Peyer's patch (tissue), 4 donors: ENCODE results near the gene SORBS2. TPM values are rescaled to one million over a fixed set of nuclear protein-coding genes. Genes with fewer than 3 reads are reported as not detected.
A peak's percentile ranks its signal among the peaks of the same experiment; 100 is the strongest.

Experiments
- DNase-seq, 3 donors: peaks; one replicate each; pipeline ENCODE4 v3.0.0-alpha.2; 2017 to 2019
- H3K27ac ChIP-seq, 4 donors: fragments of 200-600 bp; sonication (generic); one replicate each; pipeline ENCODE4 v1.5.1; 2016 to 2019
- H3K27me3 ChIP-seq, 2 donors: fragments of 200-600 bp; sonication (generic); one replicate each; pipeline ENCODE4 v1.5.1; 2019
- H3K36me3 ChIP-seq, 3 donors: fragments of 200-600 bp; sonication (generic); one replicate each; pipeline ENCODE4 v1.5.1; 2016 to 2019
- H3K4me1 ChIP-seq, 4 donors: fragments of 200-600 bp; sonication (generic); one replicate each; pipeline ENCODE4 v1.5.1; 2016 to 2019
- H3K4me3 ChIP-seq, 4 donors: fragments of 200-600 bp; sonication (generic); 1 replicate in 3 of 4; 2 replicates in 1 of 4; pipeline ENCODE4 v1.5.1; 2016 to 2019; ENCODE audit warnings: mild to moderate bottlenecking in 1 of 4
- H3K9me3 ChIP-seq, 4 donors: fragments of 200-600 bp; sonication (generic); one replicate each; pipeline ENCODE4 v1.5.1; 2016 to 2019; ENCODE audit warnings: mild to moderate bottlenecking in 1 of 4
- POLR2A ChIP-seq, 2 donors: fragments of 450-650 bp; IDR thresholded peaks; one replicate each; pipeline ENCODE4 v1.5.1; 2017; ENCODE audit warnings: antibody characterized with exemption in 2 of 2, mild to moderate bottlenecking in 2 of 2, moderate library complexity in 2 of 2
- total RNA-seq, 4 donors: library from RNA; depleted of rRNA; stranded (reverse); fragments of >200 nt; gene quantifications; one replicate each; pipeline ENCODE4 v1.1.0, GENCODE V29; 2016
- TF ChIP-seq, protein P1 (sequence below), 6 experiments: fragments of 450-650 bp in 4 of 6; fragments of 200-600 bp in 2 of 6; sonication (generic) in 1 of 6; IDR thresholded peaks; one replicate each; pipeline ENCODE4 v1.5.1; 2017 to 2019; ENCODE audit warnings: antibody characterized with exemption in 6 of 6, mild to moderate bottlenecking in 3 of 6, moderate library complexity in 1 of 6

The SORBS2 gene
- total RNA-seq, 4 donors from 2014 or later: 15.8 to 61.9 (median 53.0) TPM

GRCh38 chr4:185840953-185841352 is 29.0 kb upstream of the SORBS2 start:
- H3K27me3 ChIP-seq: no peaks in the 10 kb centered on the region
- H3K4me3 ChIP-seq: no peak overlapping the region
- peaks cover 0 to 6% (median 0%) of the 10 kb centered on the region in 4 donors for H3K4me1 ChIP-seq
- no peak for DNase-seq
- no peak for TF ChIP-seq POLR2A (IDR thresholded peaks at IDR 0.05)
- TF ChIP-seq, protein P1, sequence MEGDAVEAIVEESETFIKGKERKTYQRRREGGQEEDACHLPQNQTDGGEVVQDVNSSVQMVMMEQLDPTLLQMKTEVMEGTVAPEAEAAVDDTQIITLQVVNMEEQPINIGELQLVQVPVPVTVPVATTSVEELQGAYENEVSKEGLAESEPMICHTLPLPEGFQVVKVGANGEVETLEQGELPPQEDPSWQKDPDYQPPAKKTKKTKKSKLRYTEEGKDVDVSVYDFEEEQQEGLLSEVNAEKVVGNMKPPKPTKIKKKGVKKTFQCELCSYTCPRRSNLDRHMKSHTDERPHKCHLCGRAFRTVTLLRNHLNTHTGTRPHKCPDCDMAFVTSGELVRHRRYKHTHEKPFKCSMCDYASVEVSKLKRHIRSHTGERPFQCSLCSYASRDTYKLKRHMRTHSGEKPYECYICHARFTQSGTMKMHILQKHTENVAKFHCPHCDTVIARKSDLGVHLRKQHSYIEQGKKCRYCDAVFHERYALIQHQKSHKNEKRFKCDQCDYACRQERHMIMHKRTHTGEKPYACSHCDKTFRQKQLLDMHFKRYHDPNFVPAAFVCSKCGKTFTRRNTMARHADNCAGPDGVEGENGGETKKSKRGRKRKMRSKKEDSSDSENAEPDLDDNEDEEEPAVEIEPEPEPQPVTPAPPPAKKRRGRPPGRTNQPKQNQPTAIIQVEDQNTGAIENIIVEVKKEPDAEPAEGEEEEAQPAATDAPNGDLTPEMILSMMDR (IDR thresholded peaks at IDR 0.05): no peak
- no peaks in the 10 kb centered on the region for H3K36me3 ChIP-seq
- no peaks in the 10 kb centered on the region for H3K9me3 ChIP-seq
- H3K27ac ChIP-seq: no peak overlapping the region

- Histone ChIP-seq H3K9me3 (no peaks in the 10 kb centered on the region), H3K27me3 (no peaks in the 10 kb centered on the region), H3K27ac (peak overlapping the region in 2 of 4 donors; percentile 48 to 68), H3K4me1 (peaks cover 0 to 6% (median 0%) of the 10 kb centered on the region in 4 donors), H3K36me3 (no peaks in the 10 kb centered on the region), H3K4me3 (no peak overlapping the region)
- no peak for TF ChIP-seq POLR2A (IDR thresholded peaks at IDR 0.05)
- no peak for DNase-seq
Measured at GRCh38 chr4:185840201-185840600, 28.2 kb upstream of the SORBS2 start.

- TF ChIP-seq POLR2A (IDR thresholded peaks at IDR 0.05): no peak
- TF ChIP-seq, protein P1 (IDR thresholded peaks at IDR 0.05): no peak
- no peaks in the 10 kb centered on the region for H3K9me3 ChIP-seq
- H3K36me3 ChIP-seq: no peaks in the 10 kb centered on the region
- peak overlapping the region in 3 of 4 donors; percentile 12 to 68 (median 48) for H3K27ac ChIP-seq
- peaks cover 0 to 6% (median 0%) of the 10 kb centered on the region in 4 donors for H3K4me1 ChIP-seq
- H3K4me3 ChIP-seq: no peak overlapping the region
- DNase-seq: no peak
- H3K27me3 ChIP-seq: no peaks in the 10 kb centered on the region
Measured at GRCh38 chr4:185839770-185840169, 27.8 kb upstream of the SORBS2 start.

GRCh38 chr4:185839194-185839712 is 27.3 kb upstream of the SORBS2 start:
- no peaks in the 10 kb centered on the region for H3K9me3 ChIP-seq
- H3K4me1 ChIP-seq: peaks cover 0 to 6% (median 0%) of the 10 kb centered on the region in 4 donors
- DNase-seq: no peak
- H3K4me3 ChIP-seq: no peak overlapping the region
- H3K27me3 ChIP-seq: no peaks in the 10 kb centered on the region
- H3K27ac ChIP-seq: peak overlapping the region in 3 of 4 donors; percentile 12 to 68 (median 48)
- H3K36me3 ChIP-seq: no peaks in the 10 kb centered on the region
- TF ChIP-seq, protein P1 (IDR thresholded peaks at IDR 0.05): no peak
- no peak for TF ChIP-seq POLR2A (IDR thresholded peaks at IDR 0.05)

DNA sequence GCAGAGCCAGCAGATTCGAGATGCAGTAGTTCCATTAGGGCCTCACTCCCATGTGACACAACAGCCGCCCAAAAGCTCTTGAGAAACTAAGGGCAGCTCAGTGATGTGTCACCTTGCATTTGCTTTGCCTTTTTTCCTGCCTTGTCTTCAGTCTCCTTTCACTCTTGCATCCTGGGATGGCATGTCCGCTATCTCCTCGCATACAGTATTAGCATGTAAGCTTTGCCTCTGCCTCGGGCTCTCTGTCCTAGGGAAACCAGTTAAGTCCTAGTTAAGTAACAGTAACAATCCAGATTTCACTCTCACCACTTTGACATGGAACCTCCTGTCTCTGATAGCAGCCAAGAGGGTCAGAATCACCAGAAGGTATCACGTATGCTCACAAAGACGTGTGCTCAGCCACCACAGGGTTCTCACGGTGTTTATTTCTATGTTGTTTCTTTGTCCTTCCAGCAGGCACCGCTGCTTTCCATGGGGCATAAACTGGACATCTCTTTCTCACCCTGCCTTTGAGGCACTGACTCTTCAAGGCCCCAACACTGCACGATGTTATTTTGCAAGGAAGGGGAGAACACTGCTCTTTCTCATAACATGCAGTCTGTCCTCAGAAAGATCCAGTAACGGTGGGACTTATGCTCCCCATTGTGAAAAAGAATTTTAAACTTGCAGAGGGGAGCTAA is 26.7 kb upstream of the SORBS2 start:
- no peak for TF ChIP-seq POLR2A (IDR thresholded peaks at IDR 0.05)
- TF ChIP-seq, protein P1 (IDR thresholded peaks at IDR 0.05): no peak
- H3K27ac ChIP-seq: peak overlapping the region in 2 of 4 donors; percentile 53 to 68
- H3K9me3 ChIP-seq: no peaks in the 10 kb centered on the region
- H3K27me3 ChIP-seq: no peaks in the 10 kb centered on the region
- H3K4me3 ChIP-seq: no peak overlapping the region
- no peak for DNase-seq
- peaks cover 0 to 6% (median 0%) of the 10 kb centered on the region in 4 donors for H3K4me1 ChIP-seq
- no peaks in the 10 kb centered on the region for H3K36me3 ChIP-seq

- Histone ChIP-seq H3K4me1 (peaks cover 0 to 6% (median 0%) of the 10 kb centered on the region in 4 donors), H3K27ac (peak overlapping the region in 2 of 4 donors; percentile 53 to 68), H3K9me3 (no peaks in the 10 kb centered on the region), H3K27me3 (no peaks in the 10 kb centered on the region), H3K36me3 (no peaks in the 10 kb centered on the region), H3K4me3 (no peak overlapping the region)
- TF ChIP-seq, protein P1 (IDR thresholded peaks at IDR 0.05): no peak
- TF ChIP-seq POLR2A (IDR thresholded peaks at IDR 0.05): no peak
- DNase-seq: no peak
Measured at GRCh38 chr4:185838104-185838452, 26.1 kb upstream of the SORBS2 start.
